ENCODE measurements around the gene IFI30.

- TF ChIP-seq EZH2 (IDR thresholded peaks at IDR 0.05; ENCODE audit: borderline replicate concordance, low read depth, low read length, poor library complexity, severe bottlenecking) (no peak), CTCF (conservative IDR thresholded peaks at IDR 0.05; ENCODE audit: low read depth, low read length) (no peak)
These were observed 30.3 kb downstream of the IFI30 start, which contains the start of gene RAB3A for GRCh38 chr19:18203863-18204393.
